Esophagus muscularis mucosa (tissue), 4 donors: ENCODE results near the gene FOXRED2. TPM values are rescaled to one million over a fixed set of nuclear protein-coding genes. Genes with fewer than 3 reads are reported as not detected.

Experiments
- DNase-seq: peaks from one replicate; pipeline ENCODE4 v3.0.0-alpha.2; 2017; ENCODE audit errors: extremely low spot score
- H3K27ac ChIP-seq, 4 donors: fragments of 200-600 bp; sonication (generic); replicated peaks in 1 of 4; 1 replicate in 3 of 4; 2 replicates in 1 of 4; pipeline ENCODE4 v1.5.1; 2016 to 2019; ENCODE audit warnings: mild to moderate bottlenecking in 1 of 4
- H3K27me3 ChIP-seq, 4 donors: fragments of 200-600 bp; sonication (generic); one replicate each; pipeline versions ENCODE4 v1.5.1 to v1.6.0; 2016 to 2019
- H3K36me3 ChIP-seq, 4 donors: fragments of 200-600 bp; sonication (generic); one replicate each; pipeline ENCODE4 v1.5.1; 2016 to 2019
- H3K4me1 ChIP-seq, 4 donors: fragments of 200-600 bp; sonication (generic); one replicate each; pipeline ENCODE4 v1.5.1; 2016 to 2019
- H3K4me3 ChIP-seq, 4 donors: fragments of 200-600 bp; sonication (generic); 1 replicate in 2 of 4; 2 replicates in 2 of 4; pipeline ENCODE4 v1.5.1; 2016 to 2019; ENCODE audit warnings: mild to moderate bottlenecking in 4 of 4, moderate library complexity in 1 of 4
- H3K9me3 ChIP-seq, 4 donors: fragments of 200-600 bp; sonication (generic); 1 replicate in 3 of 4; 2 replicates in 1 of 4; pipeline ENCODE4 v1.5.1; 2016 to 2019
- CTCF ChIP-seq, 3 experiments: fragments of 200-600 bp in 2 of 3; fragments of 450-650 bp in 1 of 3; sonication (generic) in 2 of 3; IDR thresholded peaks; one replicate each; pipeline ENCODE4 v1.5.1; 2017 to 2019; ENCODE audit warnings: antibody characterized with exemption in 3 of 3, mild to moderate bottlenecking in 2 of 3, moderate library complexity in 1 of 3
- EP300 ChIP-seq: sonication (generic); formaldehyde crosslinking; IDR thresholded peaks from one replicate; pipeline ENCODE4 v1.6.1; 2017; ENCODE audit warnings: antibody characterized with exemption
- POLR2A ChIP-seq: fragments of 450-650 bp; IDR thresholded peaks from one replicate; pipeline ENCODE4 v1.6.1; 2017; ENCODE audit warnings: antibody characterized with exemption, moderate library complexity, mild to moderate bottlenecking, low read depth
- POLR2AphosphoS5 ChIP-seq, 2 donors: sonication (generic); formaldehyde crosslinking; IDR thresholded peaks; one replicate each; pipeline ENCODE4 v1.6.1; 2017; ENCODE audit warnings: antibody characterized with exemption in 2 of 2
- WGBS: methylation state at CpG from one replicate; pipeline ENCODE4 v1.1.5; 2018; 5-methylcytosine and 5-hydroxymethylcytosine counted together
- intact Hi-C: fragments of 100-400 bp; cut with DNase I; formaldehyde crosslinking; loops from one replicate; pipeline ENCODE4 v1.15.1; 2023
- total RNA-seq, 4 donors: library from RNA; depleted of rRNA; stranded (reverse); fragments of >200 nt; gene quantifications; one replicate each; pipeline versions ENCODE4 v1.1.0 to v1.2.1, GENCODE V29; 2016

The FOXRED2 gene
- total RNA-seq, 4 donors from 2014 or later, result 4.6 to 12.5 (median 5.4) TPM

DNA sequence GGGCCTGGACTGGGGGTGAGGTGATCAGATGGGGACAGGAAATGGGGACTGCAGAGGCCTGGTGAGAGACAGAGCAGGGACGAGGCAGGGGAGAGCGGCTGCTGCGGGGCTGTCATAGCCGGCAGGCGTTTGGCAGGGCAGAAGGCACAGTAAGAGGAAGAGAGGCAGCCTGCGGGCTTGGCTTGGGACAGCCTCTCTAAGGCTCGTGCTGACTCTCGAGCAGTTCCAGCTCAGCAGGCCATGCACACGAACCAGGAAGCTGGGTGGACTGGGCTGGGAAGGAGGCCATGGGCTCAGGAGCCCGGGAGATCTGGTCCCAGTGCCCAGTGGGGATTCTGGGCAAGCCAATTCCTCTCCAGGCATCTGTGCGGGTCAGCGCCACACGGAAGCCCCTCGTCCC lies 41.8 kb upstream of the FOXRED2 start:
- no peak for DNase-seq
- 64% methylated on average over 10 of the region's 14 CpGs for WGBS
- no peaks in the 10 kb centered on the region for H3K36me3 ChIP-seq
- no peak for TF ChIP-seq CTCF (IDR thresholded peaks at IDR 0.05)
- TF ChIP-seq EP300, result no peak
- TF ChIP-seq POLR2AphosphoS5 (IDR thresholded peaks at IDR 0.05), result no peak
- no peak for TF ChIP-seq POLR2A
- intact Hi-C loops, result loop anchor here (5.0 kb wide), 1 partner anchor 309 kb away; no protein-coding TSS in a partner anchor
- H3K4me3 ChIP-seq, result no peak overlapping the region
- no peaks in the 10 kb centered on the region for H3K4me1 ChIP-seq
- no peaks in the 10 kb centered on the region for H3K9me3 ChIP-seq
- no peak overlapping the region for H3K27ac ChIP-seq
- peaks cover 0 to 76% (median 5%) of the 10 kb centered on the region in 4 donors for H3K27me3 ChIP-seq

DNA sequence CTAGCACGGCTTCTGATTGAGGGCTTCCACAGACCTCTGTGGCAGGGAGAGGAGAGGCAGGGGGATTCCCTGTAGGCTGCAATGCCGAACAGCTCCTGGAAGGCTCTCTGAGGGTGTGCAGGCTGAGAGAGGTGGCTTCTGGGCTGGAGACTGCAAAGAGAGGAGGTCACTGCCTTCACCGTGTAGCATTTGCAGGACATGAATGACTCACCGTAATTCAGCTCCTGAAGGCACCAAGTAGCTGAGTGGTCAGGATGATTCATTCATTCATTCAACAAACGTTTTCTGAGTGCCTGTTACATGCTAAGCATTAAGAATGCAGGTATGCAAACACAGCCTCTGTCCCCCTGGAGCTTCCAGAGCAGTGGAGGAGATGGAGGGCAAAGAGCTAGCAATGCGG lies 40.1 kb upstream of the FOXRED2 start:
- no peak for DNase-seq
- H3K27ac ChIP-seq, result no peak overlapping the region
- no peaks in the 10 kb centered on the region for H3K9me3 ChIP-seq
- no peaks in the 10 kb centered on the region for H3K4me1 ChIP-seq
- WGBS, result 40% methylated on average over 6 of the region's 6 CpGs
- intact Hi-C loops, result loop anchor here (5.0 kb wide), 1 partner anchor 310 kb away; no protein-coding TSS in a partner anchor
- H3K36me3 ChIP-seq, result no peaks in the 10 kb centered on the region
- H3K4me3 ChIP-seq, result no peak overlapping the region
- TF ChIP-seq POLR2AphosphoS5 (IDR thresholded peaks at IDR 0.05) (no peak), POLR2A (no peak), EP300 (no peak), CTCF (IDR thresholded peaks at IDR 0.05) (no peak)
- peaks cover 0 to 63% (median 5%) of the 10 kb centered on the region in 4 donors for H3K27me3 ChIP-seq

- Histone ChIP-seq H3K27ac (no peak overlapping the region), H3K27me3 (peaks cover 0 to 56% (median 5%) of the 10 kb centered on the region in 4 donors), H3K4me3 (no peak overlapping the region), H3K9me3 (no peaks in the 10 kb centered on the region), H3K36me3 (no peaks in the 10 kb centered on the region), H3K4me1 (no peaks in the 10 kb centered on the region)
- TF ChIP-seq CTCF (IDR thresholded peaks at IDR 0.05) (peak; percentile 30 to 56 (median 48)), EP300 (no peak)
- WGBS, result 21% methylated on average over 23 of the region's 23 CpGs
- intact Hi-C loops, result loop anchor here (5.0 kb wide), 1 partner anchor 311 kb away; no protein-coding TSS in a partner anchor
- no peak for DNase-seq
These were observed 39.4 kb upstream of the FOXRED2 start for GRCh38 chr22:36546092-36546804.

DNA sequence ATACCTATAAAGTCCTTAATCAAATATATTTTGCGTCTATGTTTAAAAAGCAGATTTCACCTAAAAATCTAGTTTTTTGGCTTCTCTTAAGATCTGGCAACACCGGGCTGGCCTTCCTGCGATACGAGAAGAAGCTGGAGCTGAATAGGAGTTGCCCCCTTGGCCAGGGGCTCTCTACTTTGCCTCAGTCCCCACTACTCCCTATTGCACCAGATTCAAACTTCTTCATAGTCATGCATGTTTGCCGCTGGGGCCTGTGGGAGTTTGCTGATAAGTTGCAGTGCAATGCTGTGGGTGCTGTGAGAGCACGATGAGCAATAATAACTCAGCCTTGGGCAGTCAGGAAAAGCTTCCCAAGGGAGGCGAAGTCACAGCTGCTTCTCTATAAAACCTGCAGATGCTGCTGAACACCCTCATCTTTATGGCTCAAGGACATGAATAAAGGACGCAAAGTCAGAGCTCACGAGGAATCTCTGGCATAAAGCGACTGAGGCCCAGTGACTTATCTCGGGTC lies 37.3 kb upstream of the FOXRED2 start:
- H3K27me3 ChIP-seq, result peaks cover 0 to 38% (median 5%) of the 10 kb centered on the region in 4 donors
- WGBS, result 93% methylated on average over 11 of the region's 11 CpGs
- no peaks in the 10 kb centered on the region for H3K36me3 ChIP-seq
- no peak overlapping the region for H3K27ac ChIP-seq
- H3K4me3 ChIP-seq, result no peak overlapping the region
- TF ChIP-seq EP300, result no peak
- TF ChIP-seq POLR2AphosphoS5 (IDR thresholded peaks at IDR 0.05), result no peak
- no peak for TF ChIP-seq POLR2A
- no peak for TF ChIP-seq CTCF (IDR thresholded peaks at IDR 0.05)
- H3K9me3 ChIP-seq, result no peaks in the 10 kb centered on the region
- no peaks in the 10 kb centered on the region for H3K4me1 ChIP-seq
- no peak for DNase-seq
- intact Hi-C loops, result no loop called here
